ENCODE data around the gene HRAS. TPM values are rescaled to one million over a fixed set of nuclear protein-coding genes. Genes with fewer than 3 reads are reported as not detected.

HRAS gene
- total RNA-seq, 1 experiment from 2014 or later: 104 TPM

GRCh38 chr11:531919-532526, 3.4 kb downstream of the HRAS start:
- Histone ChIP-seq H3K27me3 (ENCODE audit: insufficient read depth, low read length) (no peaks in the 10 kb centered on the region), H3K4me2 (ENCODE audit: low read length) (no peak overlapping the region), H3K9ac (ENCODE audit: low read length) (no peak overlapping the region), H2AFZ (ENCODE audit: low read depth, low read length, poor library complexity, severe bottlenecking) (no peak overlapping the region), H3K9me3 (ENCODE audit: control insufficient read depth in 1 of 2, insufficient read depth in 1 of 2, low read depth in 1 of 2, low read length in 2 of 2) (no peaks in the 10 kb centered on the region), H3K4me1 (ENCODE audit: control insufficient read depth in 1 of 2, insufficient read depth in 2 of 2, low read length in 2 of 2) (peaks cover 6 to 18% of the 10 kb centered on the region in 2 experiments; a peak in 3 of 4 replicates), H3K27ac (ENCODE audit: low read depth, low read length) (no peak overlapping the region), H3K79me2 (ENCODE audit: insufficient read depth, low read length) (peaks cover 26% of the 10 kb centered on the region), H4K20me1 (ENCODE audit: insufficient read depth) (no peaks in the 10 kb centered on the region), H3K9me2 (ENCODE audit: insufficient read depth) (no peaks in the 10 kb centered on the region), H3K36me3 (ENCODE audit: control insufficient read depth in 1 of 2, insufficient read depth in 2 of 2, low read length in 2 of 2) (peaks cover 0 to 26% of the 10 kb centered on the region in 2 experiments; a peak in 2 of 4 replicates), H3K4me3 (replicated peaks in 1 of 2; ENCODE audit: low read depth in 1 of 2, low read length in 2 of 2) (no peak overlapping the region)
- RAD21 ChIA-PET (ENCODE audit: low non-redundant PET in 1 of 2, low total read pairs in 2 of 2, uncharacterized antibody in 2 of 2, unreplicated experiment in 2 of 2): no interaction called here
- CTCF ChIA-PET: no interaction called here
- intact Hi-C loops (cut with micrococcal nuclease): no loop called here
- no TSS peak for BruUV-seq (replicated peaks)
- TF ChIP-seq JUND (IDR thresholded peaks at IDR 0.05) (no peak), ZFX (IDR thresholded peaks at IDR 0.05) (no peak), CEBPB (IDR thresholded peaks at IDR 0.05; ENCODE audit: low read depth) (no peak), YY1 (IDR thresholded peaks at IDR 0.05; ENCODE audit: extremely low read depth, insufficient replicate concordance, low read depth, low read length) (no peak), ATF3 (IDR thresholded peaks at IDR 0.05) (no peak), POLR2A (IDR thresholded peaks at IDR 0.05; ENCODE audit: borderline replicate concordance, extremely low read depth, insufficient read depth, insufficient read length) (no peak), EZH2 (IDR thresholded peaks at IDR 0.05) (no peak), EGR1 (IDR thresholded peaks at IDR 0.05; ENCODE audit: low read depth) (no peak)
- POLR2A ChIA-PET: no interaction called here
- ATAC-seq: no peak
- DNase-seq (ENCODE audit: low read depth, low spot score): no peak

- ChIA-PET RAD21 (ENCODE audit: low non-redundant PET in 1 of 2, low total read pairs in 2 of 2, uncharacterized antibody in 2 of 2, unreplicated experiment in 2 of 2) (no interaction called here), POLR2A (no interaction called here), CTCF (no interaction called here)
- intact Hi-C loops (cut with micrococcal nuclease): no loop called here
- no peak overlapping the region for H3K4me2 ChIP-seq (ENCODE audit: low read length)
- H3K9ac ChIP-seq (ENCODE audit: low read length): no peak overlapping the region
- no peak for DNase-seq (ENCODE audit: low read depth, low spot score)
- BruUV-seq (replicated peaks): no TSS peak
- no peaks in the 10 kb centered on the region for H3K9me2 ChIP-seq (ENCODE audit: insufficient read depth)
- H3K79me2 ChIP-seq (ENCODE audit: insufficient read depth, low read length): peaks cover 26% of the 10 kb centered on the region
- no peaks in the 10 kb centered on the region for H3K9me3 ChIP-seq (ENCODE audit: control insufficient read depth in 1 of 2, insufficient read depth in 1 of 2, low read depth in 1 of 2, low read length in 2 of 2)
- H4K20me1 ChIP-seq (ENCODE audit: insufficient read depth): no peaks in the 10 kb centered on the region
- H3K27ac ChIP-seq (ENCODE audit: low read depth, low read length): no peak overlapping the region
- H3K4me3 ChIP-seq (replicated peaks in 1 of 2; ENCODE audit: low read depth in 1 of 2, low read length in 2 of 2): no peak overlapping the region
- no peak overlapping the region for H2AFZ ChIP-seq (ENCODE audit: low read depth, low read length, poor library complexity, severe bottlenecking)
- peaks cover 6 to 10% of the 10 kb centered on the region in 2 experiments; a peak in 3 of 4 replicates for H3K4me1 ChIP-seq (ENCODE audit: control insufficient read depth in 1 of 2, insufficient read depth in 2 of 2, low read length in 2 of 2)
- H3K27me3 ChIP-seq (ENCODE audit: insufficient read depth, low read length): no peaks in the 10 kb centered on the region
- H3K36me3 ChIP-seq (ENCODE audit: control insufficient read depth in 1 of 2, insufficient read depth in 2 of 2, low read length in 2 of 2): peaks cover 0 to 26% of the 10 kb centered on the region in 2 experiments; a peak in 2 of 4 replicates
- no peak for ATAC-seq
- TF ChIP-seq EZH2phosphoT487 (IDR thresholded peaks at IDR 0.05; ENCODE audit: borderline replicate concordance) (no peak), SRF (IDR thresholded peaks at IDR 0.05; ENCODE audit: low read depth) (no peak), SIN3A (IDR thresholded peaks at IDR 0.05; ENCODE audit: low read depth) (no peak), YY1 (IDR thresholded peaks at IDR 0.05; ENCODE audit: extremely low read depth, insufficient replicate concordance, low read depth, low read length) (no peak), ZFX (IDR thresholded peaks at IDR 0.05) (no peak), TCF7L2 (IDR thresholded peaks at IDR 0.05; ENCODE audit: borderline replicate concordance, extremely low read depth, insufficient read depth, insufficient read length) (no peak), FOSL1 (IDR thresholded peaks at IDR 0.05; ENCODE audit: low read depth) (no peak), ZNF274 (IDR thresholded peaks at IDR 0.05; ENCODE audit: low read depth, low read length) (no peak), EGR1 (IDR thresholded peaks at IDR 0.05; ENCODE audit: low read depth) (no peak), POLR2AphosphoS5 (IDR thresholded peaks at IDR 0.05; ENCODE audit: low read depth, low read length) (no peak)
- TF ChIP-seq, protein P1, sequence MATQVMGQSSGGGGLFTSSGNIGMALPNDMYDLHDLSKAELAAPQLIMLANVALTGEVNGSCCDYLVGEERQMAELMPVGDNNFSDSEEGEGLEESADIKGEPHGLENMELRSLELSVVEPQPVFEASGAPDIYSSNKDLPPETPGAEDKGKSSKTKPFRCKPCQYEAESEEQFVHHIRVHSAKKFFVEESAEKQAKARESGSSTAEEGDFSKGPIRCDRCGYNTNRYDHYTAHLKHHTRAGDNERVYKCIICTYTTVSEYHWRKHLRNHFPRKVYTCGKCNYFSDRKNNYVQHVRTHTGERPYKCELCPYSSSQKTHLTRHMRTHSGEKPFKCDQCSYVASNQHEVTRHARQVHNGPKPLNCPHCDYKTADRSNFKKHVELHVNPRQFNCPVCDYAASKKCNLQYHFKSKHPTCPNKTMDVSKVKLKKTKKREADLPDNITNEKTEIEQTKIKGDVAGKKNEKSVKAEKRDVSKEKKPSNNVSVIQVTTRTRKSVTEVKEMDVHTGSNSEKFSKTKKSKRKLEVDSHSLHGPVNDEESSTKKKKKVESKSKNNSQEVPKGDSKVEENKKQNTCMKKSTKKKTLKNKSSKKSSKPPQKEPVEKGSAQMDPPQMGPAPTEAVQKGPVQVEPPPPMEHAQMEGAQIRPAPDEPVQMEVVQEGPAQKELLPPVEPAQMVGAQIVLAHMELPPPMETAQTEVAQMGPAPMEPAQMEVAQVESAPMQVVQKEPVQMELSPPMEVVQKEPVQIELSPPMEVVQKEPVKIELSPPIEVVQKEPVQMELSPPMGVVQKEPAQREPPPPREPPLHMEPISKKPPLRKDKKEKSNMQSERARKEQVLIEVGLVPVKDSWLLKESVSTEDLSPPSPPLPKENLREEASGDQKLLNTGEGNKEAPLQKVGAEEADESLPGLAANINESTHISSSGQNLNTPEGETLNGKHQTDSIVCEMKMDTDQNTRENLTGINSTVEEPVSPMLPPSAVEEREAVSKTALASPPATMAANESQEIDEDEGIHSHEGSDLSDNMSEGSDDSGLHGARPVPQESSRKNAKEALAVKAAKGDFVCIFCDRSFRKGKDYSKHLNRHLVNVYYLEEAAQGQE (IDR thresholded peaks at IDR 0.05; ENCODE audit: low read depth): no peak
These were observed 4.2 kb downstream of the HRAS start for GRCh38 chr11:530960-531831.

Data from HCT116 (cell line).